Hindlimb muscle (tissue), 1 donor: ENCODE measurements around the gene MOV10. TPM values are rescaled to one million over a fixed set of nuclear protein-coding genes. Genes with fewer than 3 reads are reported as not detected.
"Not testable (repeated sequence)": the region's sequence is repeated elsewhere in the genome, so short reads cannot be mapped to it uniquely, and the experiment has no call there.

Experiments
- DNase-seq: peaks from one replicate; pipeline ENCODE4 v3.0.0-alpha.2; 2013
- polyA plus RNA-seq: library from polyadenylated mRNA; unstranded; fragments of 120-200 nt; gene quantifications from one replicate; pipeline ENCODE4 v1.2.1, GENCODE V29; 2013; ENCODE audit not compliant: insufficient read length

MOV10 gene
- polyA plus RNA-seq, 1 donor: 58.2 TPM

- no peak for DNase-seq
These were observed 39.2 kb downstream of the MOV10 start for GRCh38 chr1:112713466-112714312.

- DNase-seq: peak; percentile 43
These were observed 40.1 kb downstream of the MOV10 start for GRCh38 chr1:112714313-112715263.

GRCh38 chr1:112715264-112716053 lies 41.0 kb downstream of the MOV10 start, which contains the start of gene PPM1J:
Gene PPM1J (minus strand): TSS chr1:112715332. CDS start chr1:112715301, 31 bp downstream.
- peak; percentile 85 for DNase-seq

- DNase-seq: peak; percentile 91
These were observed 41.8 kb downstream of the MOV10 start for GRCh38 chr1:112716133-112716720.

GRCh38 chr1:112717263-112717873 lies 42.9 kb downstream of the MOV10 start:
- DNase-seq: no peak

GRCh38 chr1:112718691-112719418 lies 44.4 kb downstream of the MOV10 start:
- DNase-seq: peak; percentile 52

- DNase-seq: no peak
These were observed 45.2 kb downstream of the MOV10 start for GRCh38 chr1:112719706-112720105.

- DNase-seq: no peak
These were observed 46.3 kb downstream of the MOV10 start for GRCh38 chr1:112720800-112721199.

- not testable (repeated sequence) for DNase-seq
These were observed 46.8 kb downstream of the MOV10 start for GRCh38 chr1:112721294-112721693.

- no peak for DNase-seq
These were observed 47.6 kb downstream of the MOV10 start for GRCh38 chr1:112721966-112722524.

- no peak for DNase-seq
These were observed 48.4 kb downstream of the MOV10 start for GRCh38 chr1:112722601-112723510.

GRCh38 chr1:112723511-112723839 lies 49.0 kb downstream of the MOV10 start:
- no peak for DNase-seq

- DNase-seq: not testable (repeated sequence)
These were observed 49.8 kb downstream of the MOV10 start for GRCh38 chr1:112724240-112724639.

- no peak for DNase-seq
These were observed 53.3 kb downstream of the MOV10 start for GRCh38 chr1:112727716-112728115.

- DNase-seq: not testable (repeated sequence)
These were observed 54.0 kb downstream of the MOV10 start for GRCh38 chr1:112728306-112728971.

- not testable (repeated sequence) for DNase-seq
These were observed 54.6 kb downstream of the MOV10 start for GRCh38 chr1:112729011-112729410.

GRCh38 chr1:112729909-112730308 lies 55.5 kb downstream of the MOV10 start:
- DNase-seq: no peak

- no peak for DNase-seq
These were observed 57.0 kb downstream of the MOV10 start for GRCh38 chr1:112731451-112731850.

- no peak for DNase-seq
These were observed 61.3 kb downstream of the MOV10 start for GRCh38 chr1:112735752-112736151.
